ENCODE data around the gene PTPRK. TPM values are rescaled to one million over a fixed set of nuclear protein-coding genes. Genes with fewer than 3 reads are reported as not detected.

The PTPRK gene
- total and polyA plus RNA-seq, 2 of the 8 experiments (the other 6 are each of a cell fraction or from before 2014, with no cell fraction given) = 11.4 to 47.3 TPM

GRCh38 chr6:127976111-127976510 lies 544.3 kb downstream of the PTPRK start:
- Histone ChIP-seq H3K27ac (ENCODE audit: low read depth, low read length) (no peak overlapping the region), H3K79me1 (ENCODE audit: low read depth, low read length) (no peaks in the 10 kb centered on the region), H3K9me3 (ENCODE audit: insufficient read depth in 2 of 2, low read depth in 1 of 2, low read length in 1 of 2) (no peaks in the 10 kb centered on the region), H4K8ac (ENCODE audit: extremely low read depth, insufficient read depth, low read length) (no peak overlapping the region), H3K18ac (ENCODE audit: extremely low read depth, low read length) (no peak overlapping the region), H3K36me3 (ENCODE audit: control insufficient read depth in 2 of 4, insufficient read depth in 4 of 4, low read length in 3 of 4) (peaks cover 0 to 16% (median 9%) of the 10 kb centered on the region in 4 experiments; a peak in 4 of 8 replicates), H3K23ac (ENCODE audit: insufficient read length) (no peak overlapping the region), H2BK12ac (ENCODE audit: low read depth, low read length) (no peak overlapping the region), H3K14ac (ENCODE audit: insufficient read length) (no peak overlapping the region), H3K4ac (replicated peaks; ENCODE audit: insufficient read length, low read depth, low read length) (no peak overlapping the region), H3K4me2 (ENCODE audit: insufficient read depth in 1 of 2, low read depth in 2 of 2, low read length in 2 of 2) (no peak overlapping the region), H3K56ac (replicated peaks; ENCODE audit: insufficient read length, low read depth, low read length) (no peak overlapping the region), H2AFZ (ENCODE audit: low read length) (no peak overlapping the region), H2AK5ac (ENCODE audit: low read depth, low read length) (no peak overlapping the region), H2BK20ac (ENCODE audit: low read length) (no peak overlapping the region), H3K27me3 (replicated peaks in 1 of 4; ENCODE audit: control insufficient read depth in 3 of 4, extremely low read depth in 1 of 4, insufficient read depth in 3 of 4, low read length in 3 of 4) (no peaks in the 10 kb centered on the region), H4K91ac (replicated peaks; ENCODE audit: insufficient read length, low read length) (no peak overlapping the region), H3K79me2 (ENCODE audit: control insufficient read depth in 1 of 2, insufficient read depth in 2 of 2, low read length in 2 of 2) (no peaks in the 10 kb centered on the region), H3K4me1 (replicated peaks in 1 of 4; ENCODE audit: control insufficient read depth in 3 of 4, insufficient read depth in 4 of 4, low read length in 3 of 4) (no peaks in the 10 kb centered on the region), H4K5ac (ENCODE audit: insufficient read length, low read depth, low read length) (no peak overlapping the region), H2BK5ac (ENCODE audit: low read depth, low read length) (no peak overlapping the region), H4K20me1 (replicated peaks in 1 of 2; ENCODE audit: control insufficient read depth in 1 of 2, insufficient read depth in 2 of 2, low read length in 2 of 2) (no peaks in the 10 kb centered on the region), H3K23me2 (ENCODE audit: low read depth, low read length) (no peaks in the 10 kb centered on the region), H2BK120ac (replicated peaks; ENCODE audit: low read depth, low read length) (no peak overlapping the region), H2BK15ac (ENCODE audit: low read length) (no peak overlapping the region), H3K9ac (replicated peaks in 1 of 4; ENCODE audit: extremely low read depth in 1 of 4, low read depth in 3 of 4, low read length in 3 of 4) (no peak overlapping the region), H3K4me3 (ENCODE audit: extremely low read depth in 1 of 4, insufficient read depth in 2 of 4, low read depth in 3 of 4, low read length in 4 of 4) (no peak overlapping the region)
- CTCF ChIA-PET (ENCODE audit: partially characterized antibody) = interaction anchor here (1.9 kb wide), 1 partner anchor 20 kb away, joined by 6 read pairs; no protein-coding TSS in a partner anchor
- FAIRE-seq (no peak), DNase-seq (ENCODE audit: low read depth in 1 of 2, low spot score in 2 of 2) (no peak)
- POLR2A ChIA-PET (ENCODE audit: partially characterized antibody) = no interaction called here
- TF ChIP-seq SIN3A (conservative IDR thresholded peaks at IDR 0.05 in 1 of 2, IDR thresholded peaks at IDR 0.05 in 1 of 2; ENCODE audit: low read depth in 1 of 2, low read length in 2 of 2) (no peak), CHD2 (IDR thresholded peaks at IDR 0.05; ENCODE audit: low read length) (no peak), CTBP2 (IDR thresholded peaks at IDR 0.05; ENCODE audit: borderline replicate concordance, insufficient read depth, insufficient read length, low read length) (no peak), ASH2L (IDR thresholded peaks at IDR 0.05; ENCODE audit: low read length) (no peak), RFX5 (IDR thresholded peaks at IDR 0.05; ENCODE audit: borderline replicate concordance, low read depth, low read length) (no peak), FOSL1 (IDR thresholded peaks at IDR 0.05; ENCODE audit: insufficient read depth, low read depth, low read length) (no peak)
- WGBS, 2 experiments (ENCODE audit: extremely low coverage in 1 of 2, insufficient coverage in 1 of 2, insufficient read length in 1 of 2, insufficient replicate concordance in 2 of 2, low coverage in 1 of 2, low lambda C conversion rate in 2 of 2, missing lambda C conversion rate in 1 of 2) = 73% methylated on average over 3 of the region's 3 CpGs; no CpG with 5 or more reads in 1 of the 2 experiments
